ENCODE results near the gene C4A. TPM values are rescaled to one million over a fixed set of nuclear protein-coding genes. Genes with fewer than 3 reads are reported as not detected.
A peak's percentile ranks its signal among the peaks of the same experiment; 100 is the strongest.

Gene C4A
- total and polyA plus RNA-seq, 2 of the 13 experiments (the other 11 are each of a cell fraction or from before 2014, with no cell fraction given), result 165 to 478 TPM

GRCh38 chr6:32047855-32048766 is 66.3 kb downstream of the C4A start (continued):
- TF ChIP-seq, protein P1, sequence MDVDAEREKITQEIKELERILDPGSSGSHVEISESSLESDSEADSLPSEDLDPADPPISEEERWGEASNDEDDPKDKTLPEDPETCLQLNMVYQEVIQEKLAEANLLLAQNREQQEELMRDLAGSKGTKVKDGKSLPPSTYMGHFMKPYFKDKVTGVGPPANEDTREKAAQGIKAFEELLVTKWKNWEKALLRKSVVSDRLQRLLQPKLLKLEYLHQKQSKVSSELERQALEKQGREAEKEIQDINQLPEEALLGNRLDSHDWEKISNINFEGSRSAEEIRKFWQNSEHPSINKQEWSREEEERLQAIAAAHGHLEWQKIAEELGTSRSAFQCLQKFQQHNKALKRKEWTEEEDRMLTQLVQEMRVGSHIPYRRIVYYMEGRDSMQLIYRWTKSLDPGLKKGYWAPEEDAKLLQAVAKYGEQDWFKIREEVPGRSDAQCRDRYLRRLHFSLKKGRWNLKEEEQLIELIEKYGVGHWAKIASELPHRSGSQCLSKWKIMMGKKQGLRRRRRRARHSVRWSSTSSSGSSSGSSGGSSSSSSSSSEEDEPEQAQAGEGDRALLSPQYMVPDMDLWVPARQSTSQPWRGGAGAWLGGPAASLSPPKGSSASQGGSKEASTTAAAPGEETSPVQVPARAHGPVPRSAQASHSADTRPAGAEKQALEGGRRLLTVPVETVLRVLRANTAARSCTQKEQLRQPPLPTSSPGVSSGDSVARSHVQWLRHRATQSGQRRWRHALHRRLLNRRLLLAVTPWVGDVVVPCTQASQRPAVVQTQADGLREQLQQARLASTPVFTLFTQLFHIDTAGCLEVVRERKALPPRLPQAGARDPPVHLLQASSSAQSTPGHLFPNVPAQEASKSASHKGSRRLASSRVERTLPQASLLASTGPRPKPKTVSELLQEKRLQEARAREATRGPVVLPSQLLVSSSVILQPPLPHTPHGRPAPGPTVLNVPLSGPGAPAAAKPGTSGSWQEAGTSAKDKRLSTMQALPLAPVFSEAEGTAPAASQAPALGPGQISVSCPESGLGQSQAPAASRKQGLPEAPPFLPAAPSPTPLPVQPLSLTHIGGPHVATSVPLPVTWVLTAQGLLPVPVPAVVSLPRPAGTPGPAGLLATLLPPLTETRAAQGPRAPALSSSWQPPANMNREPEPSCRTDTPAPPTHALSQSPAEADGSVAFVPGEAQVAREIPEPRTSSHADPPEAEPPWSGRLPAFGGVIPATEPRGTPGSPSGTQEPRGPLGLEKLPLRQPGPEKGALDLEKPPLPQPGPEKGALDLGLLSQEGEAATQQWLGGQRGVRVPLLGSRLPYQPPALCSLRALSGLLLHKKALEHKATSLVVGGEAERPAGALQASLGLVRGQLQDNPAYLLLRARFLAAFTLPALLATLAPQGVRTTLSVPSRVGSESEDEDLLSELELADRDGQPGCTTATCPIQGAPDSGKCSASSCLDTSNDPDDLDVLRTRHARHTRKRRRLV (CRISPR knock-in tag; IDR thresholded peaks at IDR 0.05), result 0 out of 2 replicates have a peak, but pooled peaks have one; percentile 60
- TF ChIP-seq ZNF275 (CRISPR knock-in tag; IDR thresholded peaks at IDR 0.05; ENCODE audit: borderline replicate concordance) (peak; percentile 92; the same call in 1 of the 2 replicates), ZNF879 (CRISPR knock-in tag; IDR thresholded peaks at IDR 0.05) (0 out of 2 replicates have a peak, but pooled peaks have one; percentile 27), U2AF2 (IDR thresholded peaks at IDR 0.05; ENCODE audit: low read depth, low read length) (no peak), ZNF788 (CRISPR knock-in tag; IDR thresholded peaks at IDR 0.05; ENCODE audit: borderline replicate concordance) (peak; percentile 40; the same call in 1 of the 2 replicates), ZNF143 (CRISPR knock-in tag; IDR thresholded peaks at IDR 0.05) (no peak), ZSCAN12 (CRISPR knock-in tag; IDR thresholded peaks at IDR 0.05) (peak; percentile 85; the same call in 1 of the 2 replicates), ZNF296 (CRISPR knock-in tag; conservative IDR thresholded peaks at IDR 0.05) (no peak; the same call in 1 of the 2 replicates), ZNF234 (CRISPR knock-in tag; conservative IDR thresholded peaks at IDR 0.05) (peak; percentile 61; the same call in 1 of the 2 replicates), XRCC5 (optimal IDR thresholded peaks at IDR 0.05; ENCODE audit: low read length) (peak; percentile 97), ZFP37 (CRISPR knock-in tag; IDR thresholded peaks at IDR 0.05; ENCODE audit: borderline replicate concordance) (0 out of 2 replicates have a peak, but pooled peaks have one; percentile 52), ZFP1 (CRISPR knock-in tag; IDR thresholded peaks at IDR 0.05) (0 out of 2 replicates have a peak, but pooled peaks have one; percentile 32), HNRNPK (IDR thresholded peaks at IDR 0.05; ENCODE audit: low read depth, low read length, poor library complexity, severe bottlenecking) (no peak), KDM5B (CRISPR knock-in tag; IDR thresholded peaks at IDR 0.05; ENCODE audit: borderline replicate concordance) (peak; percentile 86), SKI (IDR thresholded peaks at IDR 0.05; ENCODE audit: partially characterized antibody) (peak; percentile 56), HDAC1 (CRISPR knock-in tag; IDR thresholded peaks at IDR 0.05) (peak; percentile 87)
- TF ChIP-seq, protein P2, sequence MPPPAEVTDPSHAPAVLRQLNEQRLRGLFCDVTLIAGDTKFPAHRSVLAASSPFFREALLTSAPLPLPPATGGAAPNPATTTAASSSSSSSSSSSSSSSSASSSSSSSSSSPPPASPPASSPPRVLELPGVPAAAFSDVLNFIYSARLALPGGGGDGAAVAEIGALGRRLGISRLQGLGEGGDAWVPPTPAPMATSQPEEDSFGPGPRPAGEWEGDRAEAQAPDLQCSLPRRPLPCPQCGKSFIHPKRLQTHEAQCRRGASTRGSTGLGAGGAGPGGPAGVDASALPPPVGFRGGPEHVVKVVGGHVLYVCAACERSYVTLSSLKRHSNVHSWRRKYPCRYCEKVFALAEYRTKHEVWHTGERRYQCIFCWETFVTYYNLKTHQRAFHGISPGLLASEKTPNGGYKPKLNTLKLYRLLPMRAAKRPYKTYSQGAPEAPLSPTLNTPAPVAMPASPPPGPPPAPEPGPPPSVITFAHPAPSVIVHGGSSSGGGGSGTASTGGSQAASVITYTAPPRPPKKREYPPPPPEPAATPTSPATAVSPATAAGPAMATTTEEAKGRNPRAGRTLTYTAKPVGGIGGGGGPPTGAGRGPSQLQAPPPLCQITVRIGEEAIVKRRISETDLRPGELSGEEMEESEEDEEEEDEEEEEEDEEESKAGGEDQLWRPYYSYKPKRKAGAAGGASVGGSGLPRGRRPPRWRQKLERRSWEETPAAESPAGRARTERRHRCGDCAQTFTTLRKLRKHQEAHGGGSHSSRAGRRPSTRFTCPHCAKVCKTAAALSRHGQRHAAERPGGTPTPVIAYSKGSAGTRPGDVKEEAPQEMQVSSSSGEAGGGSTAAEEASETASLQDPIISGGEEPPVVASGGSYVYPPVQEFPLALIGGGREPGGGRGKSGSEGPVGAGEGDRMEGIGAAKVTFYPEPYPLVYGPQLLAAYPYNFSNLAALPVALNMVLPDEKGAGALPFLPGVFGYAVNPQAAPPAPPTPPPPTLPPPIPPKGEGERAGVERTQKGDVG (CRISPR knock-in tag; IDR thresholded peaks at IDR 0.05; ENCODE audit: borderline replicate concordance), result peak; percentile 54; the same call in 1 of the 2 replicates

Measured in HepG2 (cell line).